ENCODE data around the gene IPCEF1. TPM values are rescaled to one million over a fixed set of nuclear protein-coding genes. Genes with fewer than 3 reads are reported as not detected.

Gene IPCEF1
- polyA plus RNA-seq, 1 donor from 2014 or later, result 3.9 TPM

DNA sequence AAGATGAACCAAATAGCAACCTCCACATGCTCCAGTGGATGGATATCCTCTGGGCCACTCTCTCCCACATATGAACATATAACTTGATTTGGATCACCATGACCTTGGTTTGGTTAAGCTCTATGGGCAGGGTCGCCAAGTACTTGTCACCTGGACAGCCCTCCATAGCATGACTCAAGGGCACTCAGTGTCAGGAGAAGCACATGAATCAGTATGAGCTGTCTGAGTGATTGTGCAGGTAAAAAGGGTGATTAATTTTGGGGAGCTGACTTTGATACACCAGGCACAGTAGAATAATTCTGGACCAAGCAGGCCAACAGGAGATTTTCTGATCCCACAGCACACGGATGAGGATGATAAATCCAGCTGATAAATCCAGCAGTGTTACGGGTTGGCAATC lies 243.2 kb downstream of the IPCEF1 start:
- no peaks in the 10 kb centered on the region for H3F3A ChIP-seq (ENCODE audit: insufficient read depth, low read length, poor library complexity, severe bottlenecking)
- H4K20me1 ChIP-seq (ENCODE audit: insufficient read depth), result no peaks in the 10 kb centered on the region
- H3K4me2 ChIP-seq (ENCODE audit: low read length), result no peak overlapping the region
- H3K4me3 ChIP-seq (ENCODE audit: low read length), result no peak overlapping the region
- H3K27ac ChIP-seq (ENCODE audit: low read length), result no peak overlapping the region
- TF ChIP-seq, protein P1, sequence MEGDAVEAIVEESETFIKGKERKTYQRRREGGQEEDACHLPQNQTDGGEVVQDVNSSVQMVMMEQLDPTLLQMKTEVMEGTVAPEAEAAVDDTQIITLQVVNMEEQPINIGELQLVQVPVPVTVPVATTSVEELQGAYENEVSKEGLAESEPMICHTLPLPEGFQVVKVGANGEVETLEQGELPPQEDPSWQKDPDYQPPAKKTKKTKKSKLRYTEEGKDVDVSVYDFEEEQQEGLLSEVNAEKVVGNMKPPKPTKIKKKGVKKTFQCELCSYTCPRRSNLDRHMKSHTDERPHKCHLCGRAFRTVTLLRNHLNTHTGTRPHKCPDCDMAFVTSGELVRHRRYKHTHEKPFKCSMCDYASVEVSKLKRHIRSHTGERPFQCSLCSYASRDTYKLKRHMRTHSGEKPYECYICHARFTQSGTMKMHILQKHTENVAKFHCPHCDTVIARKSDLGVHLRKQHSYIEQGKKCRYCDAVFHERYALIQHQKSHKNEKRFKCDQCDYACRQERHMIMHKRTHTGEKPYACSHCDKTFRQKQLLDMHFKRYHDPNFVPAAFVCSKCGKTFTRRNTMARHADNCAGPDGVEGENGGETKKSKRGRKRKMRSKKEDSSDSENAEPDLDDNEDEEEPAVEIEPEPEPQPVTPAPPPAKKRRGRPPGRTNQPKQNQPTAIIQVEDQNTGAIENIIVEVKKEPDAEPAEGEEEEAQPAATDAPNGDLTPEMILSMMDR (IDR thresholded peaks at IDR 0.05; ENCODE audit: poor library complexity, severe bottlenecking), result no peak
- TF ChIP-seq EP300 (conservative IDR thresholded peaks at IDR 0.05; ENCODE audit: poor library complexity, severe bottlenecking), result no peak
- TF ChIP-seq TAF1 (IDR thresholded peaks at IDR 0.05; ENCODE audit: low read depth), result no peak
- TF ChIP-seq MXI1 (conservative IDR thresholded peaks at IDR 0.05; ENCODE audit: poor library complexity, severe bottlenecking), result no peak
- no peaks in the 10 kb centered on the region for H3K79me2 ChIP-seq (replicated peaks; ENCODE audit: insufficient read depth, low read length)
- H3K36me3 ChIP-seq (ENCODE audit: insufficient read depth, low read length), result no peaks in the 10 kb centered on the region
- H3K9me2 ChIP-seq (ENCODE audit: insufficient read depth, low read length), result no peaks in the 10 kb centered on the region
- no peak overlapping the region for H2AFZ ChIP-seq (ENCODE audit: low read depth, low read length)
- no peak overlapping the region for H3K9ac ChIP-seq (ENCODE audit: low read length)
- no peaks in the 10 kb centered on the region for H3K9me3 ChIP-seq (ENCODE audit: low read length)
- no peaks in the 10 kb centered on the region for H3K27me3 ChIP-seq (ENCODE audit: insufficient read depth, low read depth, low read length)

DNA sequence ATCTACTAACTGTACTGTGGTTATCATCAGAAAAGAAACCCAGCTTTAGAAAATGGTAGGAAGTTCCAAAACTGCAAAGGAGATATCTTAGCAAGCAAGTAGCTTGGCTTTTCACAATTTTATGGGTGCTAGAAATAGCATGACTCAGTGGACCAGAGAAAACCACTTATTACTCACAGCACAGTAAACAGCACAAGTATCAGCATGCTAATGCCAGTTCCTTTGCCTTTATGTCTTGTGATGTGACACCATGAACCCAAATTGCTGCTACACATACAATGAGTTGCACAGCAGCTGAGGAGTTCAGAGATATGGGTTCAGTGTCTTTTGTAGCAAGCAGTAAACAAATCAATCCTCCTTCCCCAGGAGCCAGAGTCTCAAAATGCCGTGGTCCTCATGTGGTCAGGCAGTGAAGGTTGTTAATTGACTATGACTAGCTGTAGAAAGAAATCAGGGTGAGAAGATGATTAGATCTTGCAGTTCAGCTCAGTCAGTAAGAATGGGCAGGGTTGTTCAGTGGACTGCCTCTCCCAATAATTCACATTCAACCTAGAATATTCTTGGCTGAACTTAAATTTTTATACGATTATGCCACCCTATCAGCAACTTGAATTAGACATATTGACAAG lies 244.3 kb downstream of the IPCEF1 start:
- Histone ChIP-seq H3K9me3 (ENCODE audit: low read length) (no peaks in the 10 kb centered on the region), H3K4me2 (ENCODE audit: low read length) (no peak overlapping the region), H3K36me3 (ENCODE audit: insufficient read depth, low read length) (no peaks in the 10 kb centered on the region), H3K79me2 (replicated peaks; ENCODE audit: insufficient read depth, low read length) (no peaks in the 10 kb centered on the region), H3K9ac (ENCODE audit: low read length) (no peak overlapping the region), H3K4me3 (ENCODE audit: low read length) (no peak overlapping the region), H3K27me3 (ENCODE audit: insufficient read depth, low read depth, low read length) (no peaks in the 10 kb centered on the region), H3F3A (ENCODE audit: insufficient read depth, low read length, poor library complexity, severe bottlenecking) (no peaks in the 10 kb centered on the region), H2AFZ (ENCODE audit: low read depth, low read length) (no peak overlapping the region), H3K27ac (ENCODE audit: low read length) (no peak overlapping the region), H3K9me2 (ENCODE audit: insufficient read depth, low read length) (no peaks in the 10 kb centered on the region), H4K20me1 (ENCODE audit: insufficient read depth) (no peaks in the 10 kb centered on the region)
- TF ChIP-seq EP300 (conservative IDR thresholded peaks at IDR 0.05; ENCODE audit: poor library complexity, severe bottlenecking) (no peak), SMC3 (conservative IDR thresholded peaks at IDR 0.05; ENCODE audit: poor library complexity) (no peak), TAF1 (IDR thresholded peaks at IDR 0.05; ENCODE audit: low read depth) (no peak), RAD21 (conservative IDR thresholded peaks at IDR 0.05) (no peak), MXI1 (conservative IDR thresholded peaks at IDR 0.05; ENCODE audit: poor library complexity, severe bottlenecking) (no peak), POLR2AphosphoS5 (IDR thresholded peaks at IDR 0.05) (no peak), EZH2 (IDR thresholded peaks at IDR 0.05; ENCODE audit: borderline replicate concordance, insufficient read depth, low read length, poor library complexity, severe bottlenecking) (no peak)
- TF ChIP-seq, protein P1 (IDR thresholded peaks at IDR 0.05; ENCODE audit: poor library complexity, severe bottlenecking), result no peak
- TF ChIP-seq, protein P2, sequence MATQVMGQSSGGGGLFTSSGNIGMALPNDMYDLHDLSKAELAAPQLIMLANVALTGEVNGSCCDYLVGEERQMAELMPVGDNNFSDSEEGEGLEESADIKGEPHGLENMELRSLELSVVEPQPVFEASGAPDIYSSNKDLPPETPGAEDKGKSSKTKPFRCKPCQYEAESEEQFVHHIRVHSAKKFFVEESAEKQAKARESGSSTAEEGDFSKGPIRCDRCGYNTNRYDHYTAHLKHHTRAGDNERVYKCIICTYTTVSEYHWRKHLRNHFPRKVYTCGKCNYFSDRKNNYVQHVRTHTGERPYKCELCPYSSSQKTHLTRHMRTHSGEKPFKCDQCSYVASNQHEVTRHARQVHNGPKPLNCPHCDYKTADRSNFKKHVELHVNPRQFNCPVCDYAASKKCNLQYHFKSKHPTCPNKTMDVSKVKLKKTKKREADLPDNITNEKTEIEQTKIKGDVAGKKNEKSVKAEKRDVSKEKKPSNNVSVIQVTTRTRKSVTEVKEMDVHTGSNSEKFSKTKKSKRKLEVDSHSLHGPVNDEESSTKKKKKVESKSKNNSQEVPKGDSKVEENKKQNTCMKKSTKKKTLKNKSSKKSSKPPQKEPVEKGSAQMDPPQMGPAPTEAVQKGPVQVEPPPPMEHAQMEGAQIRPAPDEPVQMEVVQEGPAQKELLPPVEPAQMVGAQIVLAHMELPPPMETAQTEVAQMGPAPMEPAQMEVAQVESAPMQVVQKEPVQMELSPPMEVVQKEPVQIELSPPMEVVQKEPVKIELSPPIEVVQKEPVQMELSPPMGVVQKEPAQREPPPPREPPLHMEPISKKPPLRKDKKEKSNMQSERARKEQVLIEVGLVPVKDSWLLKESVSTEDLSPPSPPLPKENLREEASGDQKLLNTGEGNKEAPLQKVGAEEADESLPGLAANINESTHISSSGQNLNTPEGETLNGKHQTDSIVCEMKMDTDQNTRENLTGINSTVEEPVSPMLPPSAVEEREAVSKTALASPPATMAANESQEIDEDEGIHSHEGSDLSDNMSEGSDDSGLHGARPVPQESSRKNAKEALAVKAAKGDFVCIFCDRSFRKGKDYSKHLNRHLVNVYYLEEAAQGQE (IDR thresholded peaks at IDR 0.05; ENCODE audit: borderline replicate concordance), result no peak
